GM19463 (cell line): ENCODE measurements around the gene HS3ST2.
"Not testable (repeated sequence)": the region's sequence is repeated elsewhere in the genome, so short reads cannot be mapped to it uniquely, and the experiment has no call there.

Experiments
- ATAC-seq: cut with Tn5 transposase; IDR thresholded peaks from one replicate; pipeline ENCODE4 v1.9.1; 2021; ENCODE audit warnings: mild to moderate bottlenecking, moderate library complexity; ENCODE audit not compliant: unreplicated experiment

Gene HS3ST2

GRCh38 chr16:22929461-22929860 is 115.5 kb downstream of the HS3ST2 start:
- no peak for ATAC-seq

- ATAC-seq, result no peak
Observed at GRCh38 chr16:22932032-22932771, 118.2 kb downstream of the HS3ST2 start.

- no peak for ATAC-seq
Observed at GRCh38 chr16:22933173-22933572, 119.2 kb downstream of the HS3ST2 start.

DNA sequence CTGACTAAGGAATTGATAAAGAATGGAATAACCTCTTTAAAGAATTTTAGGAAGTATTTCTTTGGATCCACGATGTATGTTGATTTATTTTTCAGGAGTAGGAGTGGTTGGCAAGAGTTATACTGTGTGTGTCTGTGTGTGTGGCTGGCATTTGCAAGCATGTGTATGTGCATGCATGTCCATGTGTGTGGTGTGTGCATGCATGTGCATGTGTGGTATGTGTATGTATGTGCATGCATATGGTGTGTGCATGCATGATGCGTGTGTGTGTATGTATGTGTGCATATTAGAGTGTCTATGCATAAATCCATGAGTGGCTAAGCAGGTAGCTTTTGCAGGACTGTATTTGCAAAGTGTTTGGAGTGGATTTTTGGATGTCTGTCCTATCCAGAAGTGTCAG is 120.8 kb downstream of the HS3ST2 start:
- ATAC-seq, result no peak

DNA sequence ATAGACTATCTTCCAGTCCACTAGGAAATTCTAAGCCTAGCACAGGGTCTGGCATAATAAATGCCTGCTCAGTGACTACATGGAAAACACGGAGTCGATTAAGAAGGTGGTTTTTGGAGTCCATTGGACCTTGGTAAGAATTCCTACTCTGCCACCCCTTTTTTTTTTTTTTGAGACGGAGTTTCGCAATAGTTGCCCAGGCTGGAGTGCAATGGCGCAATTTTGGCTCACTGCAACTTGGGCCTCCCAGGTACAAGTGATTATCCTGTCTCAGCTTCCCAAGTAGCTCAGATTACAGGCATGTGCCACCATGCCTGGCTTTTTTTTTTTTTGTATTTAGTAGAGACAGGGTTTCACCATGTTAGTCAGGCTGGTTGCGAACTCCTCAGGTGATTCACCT is 123.2 kb downstream of the HS3ST2 start:
- ATAC-seq, result no peak

- no peak for ATAC-seq
Observed at GRCh38 chr16:22938647-22939046, 124.7 kb downstream of the HS3ST2 start.

- not testable (repeated sequence) for ATAC-seq
Observed at GRCh38 chr16:22939744-22940363, 125.9 kb downstream of the HS3ST2 start.

DNA sequence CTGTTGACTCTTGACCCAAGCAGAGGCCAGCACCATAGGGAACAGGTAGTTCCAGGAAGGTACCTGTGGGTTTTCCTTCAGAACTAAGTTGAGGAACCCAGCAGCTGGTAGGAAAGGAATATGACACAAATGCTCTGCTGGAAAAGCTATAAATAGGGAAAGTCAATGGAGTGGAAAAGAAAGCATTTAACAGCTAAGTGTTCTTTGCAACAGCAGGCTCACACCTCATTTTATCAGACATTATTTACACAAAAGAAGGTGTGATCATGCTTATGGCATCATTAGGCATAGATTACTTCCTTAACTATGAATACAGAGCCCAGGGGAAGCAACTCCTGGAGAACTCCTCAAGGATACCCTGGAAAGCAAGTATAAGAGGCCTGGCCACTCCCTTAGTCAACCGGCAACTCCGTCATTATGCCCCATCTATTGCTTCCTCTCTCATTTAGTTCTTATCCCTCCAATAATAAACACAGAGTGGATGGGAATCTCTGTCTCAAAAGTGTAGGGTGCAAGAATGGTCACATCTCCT is 128.1 kb downstream of the HS3ST2 start:
- no peak for ATAC-seq

DNA sequence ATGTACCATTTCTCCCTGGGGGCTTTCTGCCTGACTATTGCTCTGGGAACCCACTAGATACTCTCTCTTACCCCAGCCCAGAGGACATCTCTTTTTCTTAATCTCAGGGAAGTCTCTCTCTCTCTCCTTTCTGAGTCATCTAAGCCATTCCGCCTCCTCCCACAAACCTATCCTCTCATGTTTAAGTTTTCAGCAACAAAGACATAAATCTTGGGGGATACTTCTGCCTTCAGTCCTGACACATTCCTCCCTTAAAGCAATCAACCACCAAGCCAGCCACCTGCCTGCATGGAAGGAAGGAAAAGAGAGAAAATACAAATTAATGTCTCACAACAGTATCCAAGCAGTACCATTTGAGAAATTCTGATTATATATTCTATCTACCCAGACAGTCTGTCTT is 128.8 kb downstream of the HS3ST2 start:
- ATAC-seq, result no peak

DNA sequence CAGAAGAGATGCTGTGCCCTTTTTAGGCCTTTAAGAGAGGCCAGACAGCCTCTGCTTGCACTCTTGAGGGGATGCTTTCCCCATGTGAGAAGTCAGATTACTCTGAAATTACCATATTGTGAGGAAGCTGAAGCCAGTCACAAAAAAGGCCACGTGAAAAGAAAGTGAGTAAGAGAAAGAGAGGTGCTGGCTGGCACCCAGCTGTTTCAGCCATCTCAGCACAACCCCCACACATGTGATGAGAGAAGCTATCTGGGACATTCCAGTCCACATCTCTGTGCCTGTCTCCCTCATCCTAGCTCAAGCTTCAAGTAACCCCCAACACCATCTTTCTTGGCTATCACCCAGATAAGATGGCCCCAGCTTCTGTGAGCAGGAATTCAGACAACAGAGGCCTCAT is 131.4 kb downstream of the HS3ST2 start:
- no peak for ATAC-seq

GRCh38 chr16:22946433-22946832 is 132.5 kb downstream of the HS3ST2 start:
- no peak for ATAC-seq

DNA sequence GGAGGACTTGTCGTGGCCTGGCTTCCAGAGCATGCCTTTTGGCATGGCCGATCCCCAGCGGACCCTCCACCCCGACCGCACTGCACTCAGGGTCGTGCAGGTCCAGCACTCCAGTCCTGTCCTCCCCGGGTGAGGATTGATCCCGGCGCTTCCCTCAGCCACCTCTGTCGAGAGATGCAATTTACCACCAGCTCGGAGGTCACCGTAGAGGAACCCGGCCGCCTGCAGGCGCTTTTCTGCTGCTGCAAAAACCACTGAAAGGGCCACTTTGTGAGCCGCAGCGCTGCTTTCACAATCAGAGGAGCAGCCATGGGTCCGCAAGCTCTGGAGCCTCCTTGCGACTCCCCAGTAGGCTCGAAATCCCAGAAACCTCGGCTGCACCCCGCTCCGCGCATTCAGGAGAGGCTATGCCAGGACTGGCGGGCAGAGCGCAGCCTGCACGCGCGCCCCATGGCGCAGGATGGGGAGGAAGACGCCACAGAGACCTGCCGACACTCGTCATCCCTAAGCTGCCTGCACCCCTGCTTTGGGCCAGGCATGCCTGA is 134.2 kb downstream of the HS3ST2 start:
- no peak for ATAC-seq

GRCh38 chr16:22948603-22949368 is 134.8 kb downstream of the HS3ST2 start:
- ATAC-seq, result no peak

GRCh38 chr16:22955461-22956070 is 141.6 kb downstream of the HS3ST2 start:
- ATAC-seq, result no peak

GRCh38 chr16:22961206-22961605 is 147.2 kb downstream of the HS3ST2 start:
- ATAC-seq, result no peak

GRCh38 chr16:22962905-22963304 is 148.9 kb downstream of the HS3ST2 start:
- no peak for ATAC-seq
